Measurements from ENCODE around the gene MYCN. TPM values are rescaled to one million over a fixed set of nuclear protein-coding genes. Genes with fewer than 3 reads are reported as not detected.
"Not testable (repeated sequence)": the region's sequence is repeated elsewhere in the genome, so short reads cannot be mapped to it uniquely, and the experiment has no call there.

MYCN gene
- total RNA-seq, 1 donor from 2014 or later: 68.3 TPM

DNA sequence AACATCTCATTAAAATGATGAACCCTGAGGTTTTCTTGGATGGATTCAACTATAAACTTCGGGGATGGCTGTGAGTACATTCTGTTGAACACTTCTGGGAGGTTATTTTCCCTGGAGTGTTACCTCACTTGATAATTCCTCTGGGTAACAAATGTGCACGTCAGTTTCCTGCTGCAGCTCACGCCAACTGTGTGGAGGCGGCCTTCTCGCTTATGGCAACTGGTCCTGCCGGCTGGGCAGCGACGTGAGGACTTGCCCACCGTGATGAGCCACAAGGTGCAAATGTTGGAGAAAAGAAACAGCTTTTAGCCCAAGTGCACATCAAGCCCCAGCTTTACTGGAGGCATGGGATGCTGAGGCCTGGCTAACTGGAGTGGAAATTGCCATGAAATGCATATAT, 15.9 kb downstream of the MYCN start:
- H3K9me3 Mint-ChIP-seq: peaks cover 7% of the 10 kb centered on the region
- no peaks in the 10 kb centered on the region for H3K27me3 Mint-ChIP-seq
- no peak for DNase-seq (ENCODE audit: extremely low spot score, unreplicated experiment)
- no peak overlapping the region for H3K4me3 Mint-ChIP-seq
- no peak overlapping the region for H3K27ac Mint-ChIP-seq
- TF ChIP-seq, protein P1, sequence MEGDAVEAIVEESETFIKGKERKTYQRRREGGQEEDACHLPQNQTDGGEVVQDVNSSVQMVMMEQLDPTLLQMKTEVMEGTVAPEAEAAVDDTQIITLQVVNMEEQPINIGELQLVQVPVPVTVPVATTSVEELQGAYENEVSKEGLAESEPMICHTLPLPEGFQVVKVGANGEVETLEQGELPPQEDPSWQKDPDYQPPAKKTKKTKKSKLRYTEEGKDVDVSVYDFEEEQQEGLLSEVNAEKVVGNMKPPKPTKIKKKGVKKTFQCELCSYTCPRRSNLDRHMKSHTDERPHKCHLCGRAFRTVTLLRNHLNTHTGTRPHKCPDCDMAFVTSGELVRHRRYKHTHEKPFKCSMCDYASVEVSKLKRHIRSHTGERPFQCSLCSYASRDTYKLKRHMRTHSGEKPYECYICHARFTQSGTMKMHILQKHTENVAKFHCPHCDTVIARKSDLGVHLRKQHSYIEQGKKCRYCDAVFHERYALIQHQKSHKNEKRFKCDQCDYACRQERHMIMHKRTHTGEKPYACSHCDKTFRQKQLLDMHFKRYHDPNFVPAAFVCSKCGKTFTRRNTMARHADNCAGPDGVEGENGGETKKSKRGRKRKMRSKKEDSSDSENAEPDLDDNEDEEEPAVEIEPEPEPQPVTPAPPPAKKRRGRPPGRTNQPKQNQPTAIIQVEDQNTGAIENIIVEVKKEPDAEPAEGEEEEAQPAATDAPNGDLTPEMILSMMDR (conservative IDR thresholded peaks at IDR 0.05): no peak
- no peaks in the 10 kb centered on the region for H3K36me3 Mint-ChIP-seq
- peaks cover 39% of the 10 kb centered on the region for H3K4me1 Mint-ChIP-seq (ENCODE audit: unreplicated experiment)

DNA sequence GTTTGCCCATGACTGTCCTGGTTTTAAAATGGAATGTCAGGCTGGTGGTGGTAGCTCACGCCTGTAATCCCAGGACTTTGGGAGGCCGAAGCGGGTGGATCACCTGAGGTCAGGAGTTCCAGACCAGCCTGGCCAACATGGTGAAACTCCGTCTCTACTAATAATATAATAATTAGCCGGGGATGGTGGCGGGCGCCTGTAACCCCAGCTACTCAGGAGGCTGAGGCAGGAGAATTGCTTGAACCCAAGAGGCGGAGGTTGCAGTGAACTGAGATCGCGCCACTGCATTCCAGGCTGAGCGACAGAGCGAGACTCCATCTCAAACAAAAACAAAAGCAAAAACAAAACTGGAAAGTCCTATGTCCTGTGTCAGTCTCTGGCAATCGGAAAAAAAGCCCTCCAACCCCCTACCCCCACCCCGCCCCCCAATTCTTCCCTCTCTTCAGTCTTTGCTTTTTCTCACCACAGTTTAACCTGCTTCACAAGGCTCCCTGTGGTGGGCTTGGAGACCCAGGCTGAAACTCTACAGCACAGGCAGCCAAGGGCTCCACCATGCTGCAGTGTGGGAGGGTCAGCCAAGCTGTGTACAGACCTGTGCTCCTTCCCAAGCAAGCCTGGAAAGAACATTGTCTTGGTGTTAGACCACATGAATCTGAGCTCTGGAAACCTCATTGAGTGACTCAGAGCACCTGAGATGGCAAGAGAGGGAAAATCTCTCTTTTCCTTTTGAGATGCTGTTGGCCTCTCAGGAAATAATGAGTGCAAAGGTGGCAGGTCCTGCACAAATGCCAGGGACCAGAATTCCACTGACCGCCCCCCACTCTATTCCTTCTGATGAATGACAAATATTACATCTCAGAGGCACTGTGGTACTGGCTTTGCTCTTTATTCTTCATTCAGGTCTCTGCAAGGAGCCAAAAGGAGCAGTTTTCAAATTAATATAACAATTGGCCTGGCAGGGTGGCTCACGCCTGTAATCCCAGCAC, 16.7 kb downstream of the MYCN start:
- no peaks in the 10 kb centered on the region for H3K27me3 Mint-ChIP-seq
- no peaks in the 10 kb centered on the region for H3K36me3 Mint-ChIP-seq
- TF ChIP-seq, protein P1 (conservative IDR thresholded peaks at IDR 0.05): no peak
- H3K4me1 Mint-ChIP-seq (ENCODE audit: unreplicated experiment): peaks cover 39% of the 10 kb centered on the region
- no peak for DNase-seq (ENCODE audit: extremely low spot score, unreplicated experiment)
- no peak overlapping the region for H3K27ac Mint-ChIP-seq
- H3K4me3 Mint-ChIP-seq: no peak overlapping the region
- H3K9me3 Mint-ChIP-seq: peaks cover 7% of the 10 kb centered on the region

DNA sequence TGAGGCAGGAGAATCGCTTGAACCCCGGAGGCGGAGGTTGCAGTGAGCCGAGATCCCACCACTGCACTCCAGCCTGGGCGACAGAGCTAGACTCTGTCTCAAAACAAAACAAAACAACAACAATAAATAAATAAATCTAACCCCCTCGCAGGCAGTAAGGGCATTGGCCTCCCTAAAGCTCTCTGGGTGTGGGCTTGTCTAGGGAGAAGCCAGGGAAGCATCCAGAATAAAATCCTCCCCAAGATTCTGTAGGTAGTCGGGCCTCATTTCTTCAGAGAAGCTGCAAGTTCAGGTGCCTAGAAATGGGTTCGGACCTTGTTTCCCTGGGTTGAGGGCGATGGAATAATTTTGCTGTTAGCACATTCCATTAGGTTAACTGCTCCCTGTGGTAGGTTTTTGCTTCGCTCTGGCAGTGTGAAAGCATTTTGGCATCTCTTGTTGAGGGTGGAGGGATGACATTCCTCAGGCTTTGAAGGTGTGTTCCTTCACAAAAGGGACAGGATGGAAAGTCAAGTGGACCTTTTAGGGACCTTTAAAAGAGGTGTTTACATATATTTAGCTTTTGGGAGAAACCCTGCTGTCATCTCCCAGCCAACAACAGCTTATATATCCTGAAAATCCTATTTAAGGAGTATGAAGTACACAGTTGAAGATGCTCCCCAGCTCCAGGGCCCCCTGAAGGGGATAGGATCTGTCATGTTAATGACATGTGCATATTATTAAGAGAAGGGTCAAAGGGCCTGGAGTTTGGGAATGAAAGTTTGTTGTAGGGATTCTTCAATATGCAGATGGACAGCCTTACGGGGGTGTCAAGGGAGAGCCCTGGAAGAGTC, 17.7 kb downstream of the MYCN start:
- no peaks in the 10 kb centered on the region for H3K36me3 Mint-ChIP-seq
- peaks cover 7% of the 10 kb centered on the region for H3K9me3 Mint-ChIP-seq
- H3K4me1 Mint-ChIP-seq (ENCODE audit: unreplicated experiment): peaks cover 34% of the 10 kb centered on the region
- no peaks in the 10 kb centered on the region for H3K27me3 Mint-ChIP-seq
- TF ChIP-seq, protein P1 (conservative IDR thresholded peaks at IDR 0.05): no peak
- no peak overlapping the region for H3K27ac Mint-ChIP-seq
- H3K4me3 Mint-ChIP-seq: no peak overlapping the region
- no peak for DNase-seq (ENCODE audit: extremely low spot score, unreplicated experiment)

DNA sequence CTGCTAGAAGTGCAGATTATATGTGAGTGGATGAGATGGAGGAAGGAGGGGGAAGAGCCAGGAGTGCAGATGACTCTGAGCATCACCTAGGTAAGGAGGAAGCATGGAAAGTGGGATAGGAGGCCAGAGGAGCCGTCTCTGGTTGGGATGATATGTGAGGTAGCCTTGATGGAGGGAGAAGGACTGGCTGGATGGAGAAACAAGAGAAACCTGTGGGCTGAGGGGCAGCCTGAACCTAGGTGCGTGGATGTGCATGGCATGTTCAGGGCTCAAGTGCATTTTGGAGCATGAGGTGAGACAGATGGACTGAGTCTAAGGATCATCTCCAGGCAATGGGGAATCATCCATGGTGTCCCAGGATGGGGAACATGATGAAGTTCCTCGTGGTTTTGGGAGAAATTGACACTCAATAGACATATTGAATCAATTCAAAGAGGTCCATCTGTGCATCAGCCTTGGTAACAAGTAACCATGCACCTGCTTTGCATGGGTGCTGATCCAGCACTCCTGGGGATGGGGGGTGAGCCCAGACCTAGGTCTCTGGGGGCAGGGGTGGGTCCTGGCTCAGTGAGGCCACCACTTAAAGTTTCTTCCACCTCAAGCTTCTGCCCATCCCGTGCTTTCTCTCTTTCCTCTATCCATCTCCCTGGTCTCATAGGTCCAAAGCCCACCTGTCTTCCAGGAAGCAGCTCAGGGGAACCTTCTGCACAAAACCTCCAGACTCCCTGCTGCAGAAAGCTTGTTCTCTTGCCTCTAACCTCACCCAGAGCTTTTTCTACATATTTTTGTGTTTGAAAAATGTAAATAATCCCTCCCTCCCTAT, 19.2 kb downstream of the MYCN start:
- Mint-ChIP-seq H3K27ac (no peak overlapping the region), H3K9me3 (peaks cover 7% of the 10 kb centered on the region), H3K36me3 (no peaks in the 10 kb centered on the region), H3K27me3 (no peaks in the 10 kb centered on the region), H3K4me1 (ENCODE audit: unreplicated experiment) (peaks cover 23% of the 10 kb centered on the region), H3K4me3 (no peak overlapping the region)
- TF ChIP-seq, protein P1 (conservative IDR thresholded peaks at IDR 0.05): no peak
- DNase-seq (ENCODE audit: extremely low spot score, unreplicated experiment): no peak

DNA sequence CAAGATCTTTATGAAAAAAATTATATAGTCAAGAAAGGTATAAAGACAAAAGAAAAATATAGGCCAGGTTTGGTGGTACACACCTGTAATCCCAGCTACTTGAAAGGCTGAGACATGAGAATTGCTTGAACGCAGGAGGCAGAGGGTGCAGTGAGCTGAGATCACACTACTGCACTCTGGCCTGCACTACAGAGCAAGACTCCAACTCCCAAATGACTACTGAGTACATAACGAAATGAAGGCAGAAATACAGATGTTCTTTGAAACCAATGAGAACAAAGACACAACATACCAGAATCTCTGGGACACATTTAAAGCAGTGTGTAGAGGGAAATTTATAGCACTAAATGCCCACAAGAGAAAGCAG, 19.8 kb downstream of the MYCN start:
- peaks cover 20% of the 10 kb centered on the region for H3K4me1 Mint-ChIP-seq (ENCODE audit: unreplicated experiment)
- not testable (repeated sequence) for H3K4me3 Mint-ChIP-seq; H3K36me3 Mint-ChIP-seq; H3K27me3 Mint-ChIP-seq; H3K9me3 Mint-ChIP-seq; H3K27ac Mint-ChIP-seq; DNase-seq (ENCODE audit: extremely low spot score, unreplicated experiment)

DNA sequence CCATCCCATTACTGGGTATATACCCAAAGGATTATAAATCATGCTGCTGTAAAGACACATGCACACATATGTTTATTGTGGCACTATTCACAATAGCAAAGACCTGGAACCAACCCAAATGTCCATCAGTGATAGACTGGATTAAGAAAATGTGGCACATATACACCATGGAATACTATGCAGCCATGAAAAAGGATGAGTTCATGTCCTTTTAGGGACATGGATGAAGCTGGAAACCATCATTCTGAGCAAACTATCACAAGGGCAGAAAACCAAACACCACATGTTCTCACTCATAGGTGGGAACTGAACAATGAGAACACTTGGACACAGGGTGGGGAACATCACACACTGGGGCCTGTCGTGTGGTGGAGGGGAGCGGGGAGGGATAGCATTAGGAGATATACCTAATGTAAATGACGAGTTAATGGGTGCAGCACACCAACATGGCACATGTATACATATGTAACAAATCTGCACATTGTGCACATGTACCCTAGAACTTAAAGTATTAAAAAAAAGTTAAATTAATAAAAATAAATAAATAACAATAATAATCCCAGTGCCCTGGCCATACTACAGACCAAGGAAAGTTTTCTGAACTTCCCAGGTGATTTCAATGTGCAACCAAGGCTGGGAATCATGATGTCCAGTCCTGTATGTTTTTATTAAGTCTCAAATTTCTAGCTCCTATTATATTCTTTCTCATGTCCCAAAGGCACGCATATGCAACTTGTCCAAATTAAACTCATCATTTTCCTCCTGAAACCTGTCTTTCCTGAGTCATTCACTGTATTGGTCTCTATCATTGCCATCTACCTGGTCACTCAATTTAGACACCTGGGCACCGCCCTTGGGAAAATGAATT, 23.0 kb downstream of the MYCN start:
- not testable (repeated sequence) for H3K9me3 Mint-ChIP-seq, H3K27me3 Mint-ChIP-seq, H3K4me3 Mint-ChIP-seq

More for the DNA sequence above, 23.0 kb downstream of the MYCN start:
- peaks cover 19% of the 10 kb centered on the region for H3K4me1 Mint-ChIP-seq (ENCODE audit: unreplicated experiment)
- H3K27ac Mint-ChIP-seq; DNase-seq (ENCODE audit: extremely low spot score, unreplicated experiment); H3K36me3 Mint-ChIP-seq: not testable (repeated sequence)
